ENCODE measurements around the gene BMPER. TPM values are rescaled to one million over a fixed set of nuclear protein-coding genes. Genes with fewer than 3 reads are reported as not detected.
A peak's percentile ranks its signal among the peaks of the same experiment; 100 is the strongest.

Gene BMPER
- total RNA-seq, 1 experiment from 2014 or later: not detected

- DNase-seq (ENCODE audit: low spot score): no peak
These were observed 185.5 kb downstream of the BMPER start for GRCh38 chr7:34090816-34091215.

DNA sequence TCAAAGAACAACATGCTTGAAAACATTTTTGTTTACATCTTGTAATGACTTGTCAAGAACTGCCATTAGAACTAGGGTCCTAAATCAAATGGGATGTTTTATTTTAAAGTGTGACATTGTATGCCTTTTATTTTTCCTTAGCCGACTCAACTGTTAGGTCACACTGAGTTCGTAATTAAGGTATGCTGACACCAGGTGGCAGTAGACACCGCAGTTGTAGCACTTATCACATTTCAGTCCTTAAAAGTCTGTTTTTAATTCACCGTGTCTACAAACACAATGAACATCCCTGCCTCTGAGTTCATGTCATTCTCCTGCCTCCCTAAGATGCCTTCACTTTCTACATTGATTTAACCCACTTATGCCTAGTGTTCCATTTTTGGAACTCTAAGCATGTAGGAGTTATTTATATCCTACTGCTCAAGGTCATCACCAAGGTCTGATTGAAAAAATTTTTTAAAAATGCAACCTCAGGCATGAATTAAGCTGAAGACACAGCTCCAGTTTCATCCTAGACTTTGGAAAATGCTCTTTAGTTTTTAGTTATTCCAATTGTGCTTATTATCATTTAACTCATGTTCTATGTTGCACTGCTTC, 186.1 kb downstream of the BMPER start:
- DNase-seq (ENCODE audit: low spot score): peak; percentile 84

DNA sequence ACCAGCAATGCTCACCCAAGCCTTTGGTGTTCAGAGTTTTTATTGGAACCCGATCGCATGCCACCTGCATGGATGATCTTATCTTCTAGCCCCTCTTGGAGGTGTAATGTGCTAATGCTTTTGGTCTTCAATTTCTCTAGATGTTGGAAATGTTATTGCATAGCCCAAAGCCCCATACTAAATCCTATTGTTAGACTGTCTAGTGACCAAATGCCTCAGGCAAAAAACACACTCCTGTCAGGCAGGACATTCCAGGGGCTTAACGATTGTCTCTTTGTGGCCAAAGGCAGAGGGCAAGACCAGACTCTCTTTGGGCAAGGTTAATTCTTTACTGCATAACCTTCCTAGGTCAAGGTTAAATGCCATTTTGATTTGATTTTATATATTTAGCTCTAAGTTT, 187.9 kb downstream of the BMPER start:
- no peak for DNase-seq (ENCODE audit: low spot score)

- no peak for DNase-seq (ENCODE audit: low spot score)
These were observed 190.9 kb downstream of the BMPER start for GRCh38 chr7:34096198-34096651.

GRCh38 chr7:34096777-34097176, 191.4 kb downstream of the BMPER start:
- no peak for DNase-seq (ENCODE audit: low spot score)

- DNase-seq (ENCODE audit: low spot score): no peak
These were observed 195.3 kb downstream of the BMPER start for GRCh38 chr7:34100661-34101060.

- DNase-seq (ENCODE audit: low spot score): no peak
These were observed 198.8 kb downstream of the BMPER start for GRCh38 chr7:34104115-34104514.

DNA sequence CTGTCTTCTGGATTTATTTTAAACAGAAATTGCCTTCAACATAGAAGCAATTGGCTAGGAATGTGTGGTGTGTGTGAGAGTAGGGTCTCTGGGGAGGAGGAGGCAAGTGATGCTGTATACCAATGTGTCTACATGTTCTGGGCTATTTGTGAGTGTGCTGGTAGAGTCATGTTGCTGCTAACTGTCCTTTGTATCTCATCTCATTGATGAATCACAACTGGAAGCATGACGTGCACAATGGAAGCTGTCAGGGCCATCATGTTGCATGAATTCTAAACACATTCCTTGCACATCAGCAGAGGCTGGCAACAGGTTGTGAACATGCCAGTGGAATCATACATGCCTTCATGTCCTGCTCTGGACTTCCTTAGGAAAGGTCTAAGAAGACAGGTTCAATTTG, 199.7 kb downstream of the BMPER start:
- no peak for DNase-seq (ENCODE audit: low spot score)

DNA sequence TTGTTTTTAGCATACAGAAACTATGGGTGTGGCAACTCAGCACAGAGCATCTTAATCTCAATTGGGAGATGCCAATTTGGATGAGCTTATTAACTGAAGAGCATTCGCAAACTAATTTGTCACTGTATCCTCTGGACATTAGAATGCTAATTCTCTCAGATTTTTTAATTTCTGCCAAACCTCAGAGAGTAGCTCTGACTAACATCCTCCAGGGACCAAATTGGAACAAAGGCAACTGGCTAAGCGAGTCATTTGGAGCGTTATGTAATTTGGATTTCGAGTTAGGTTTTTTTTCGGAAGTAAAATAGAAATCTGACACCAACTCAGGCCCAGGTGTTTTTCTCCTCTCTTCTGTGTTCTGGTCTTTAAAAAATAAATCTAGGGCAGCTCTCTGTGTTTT, 201.9 kb downstream of the BMPER start:
- DNase-seq (ENCODE audit: low spot score): no peak

DNA sequence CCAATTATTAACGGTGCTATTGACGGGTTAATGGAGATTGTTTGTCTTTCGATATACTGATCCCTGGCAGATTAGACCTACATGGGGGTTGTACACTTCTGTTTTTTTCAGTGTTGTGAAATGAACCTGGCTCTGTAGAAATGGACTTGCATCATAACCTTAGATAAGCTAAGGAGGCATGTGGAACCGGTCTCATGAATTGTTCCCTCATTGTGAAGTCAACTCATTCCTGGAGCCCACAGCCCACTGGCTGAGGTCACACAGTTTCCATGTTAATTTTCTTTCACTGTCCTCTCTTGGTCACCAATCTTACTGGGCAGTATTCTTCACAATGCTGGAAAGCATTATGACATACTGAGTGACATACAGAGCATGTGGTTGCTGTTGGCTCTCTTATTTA, 202.8 kb downstream of the BMPER start:
- DNase-seq (ENCODE audit: low spot score): no peak

- no peak for DNase-seq (ENCODE audit: low spot score)
These were observed 204.8 kb downstream of the BMPER start for GRCh38 chr7:34109936-34110780.

DNA sequence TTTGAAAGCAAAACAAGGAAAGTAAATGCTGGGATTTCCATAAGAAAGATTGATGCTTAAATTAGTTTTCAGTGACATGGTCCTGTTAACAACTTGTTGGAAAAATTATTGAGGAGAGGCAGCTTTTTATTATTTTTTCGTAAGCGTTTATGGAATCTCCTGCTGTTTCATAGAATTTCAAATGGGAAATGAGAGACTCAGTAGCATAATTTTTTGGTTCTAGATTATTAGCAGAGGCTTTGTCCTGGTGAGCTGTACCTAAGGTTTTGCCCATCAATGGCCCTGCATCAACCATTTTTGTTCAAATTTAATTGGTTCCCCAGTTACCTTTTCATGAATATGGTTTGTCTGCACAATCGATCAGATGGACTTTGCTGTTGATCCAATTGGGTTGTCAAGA, 205.7 kb downstream of the BMPER start:
- no peak for DNase-seq (ENCODE audit: low spot score)

DNA sequence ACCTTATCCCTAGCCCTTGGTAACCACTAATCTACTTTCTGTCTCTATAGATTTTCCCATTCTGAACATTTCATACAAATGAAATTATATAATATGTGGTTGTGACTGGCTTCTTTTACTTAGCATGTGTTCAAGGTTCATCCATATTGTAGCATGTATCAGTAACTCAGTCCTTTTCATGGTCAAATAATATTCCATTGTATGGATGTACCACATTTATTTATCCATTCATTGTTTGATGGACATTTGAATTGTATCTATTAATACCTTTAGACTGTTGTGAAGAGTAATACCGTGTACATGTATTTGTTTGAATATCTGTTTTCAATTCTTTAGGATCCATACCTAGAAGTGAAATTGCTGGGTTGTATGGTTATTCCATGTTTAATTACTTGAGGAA, 210.2 kb downstream of the BMPER start:
- DNase-seq (ENCODE audit: low spot score): no peak

GRCh38 chr7:34117573-34117972, 212.2 kb downstream of the BMPER start:
- DNase-seq (ENCODE audit: low spot score): no peak

DNA sequence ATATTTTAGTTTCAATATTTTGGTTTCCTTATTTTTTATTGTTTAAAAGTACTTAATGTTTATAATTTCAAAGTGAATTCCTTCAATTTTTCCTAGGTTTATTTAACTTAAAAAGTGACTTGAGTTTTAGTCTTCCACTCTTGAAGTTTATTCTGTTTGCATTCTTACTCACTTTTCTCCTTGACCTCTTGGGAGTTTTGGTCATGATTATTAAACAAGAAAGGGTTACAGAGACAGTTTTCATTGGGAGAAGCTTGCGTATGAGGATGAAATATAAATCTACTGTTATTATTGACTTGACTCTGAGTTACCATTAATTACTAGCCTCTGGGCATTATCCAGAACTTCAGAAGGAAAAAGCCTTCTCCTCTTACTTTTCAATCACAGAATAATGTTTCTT, 216.0 kb downstream of the BMPER start:
- DNase-seq (ENCODE audit: low spot score): no peak

GRCh38 chr7:34123316-34123715, 218.0 kb downstream of the BMPER start:
- DNase-seq (ENCODE audit: low spot score): no peak

- DNase-seq (ENCODE audit: low spot score): no peak
These were observed 219.4 kb downstream of the BMPER start for GRCh38 chr7:34124765-34125164.

GRCh38 chr7:34128762-34129161, 223.4 kb downstream of the BMPER start:
- no peak for DNase-seq (ENCODE audit: low spot score)

- no peak for DNase-seq (ENCODE audit: low spot score)
These were observed 225.4 kb downstream of the BMPER start for GRCh38 chr7:34130558-34131295.

GRCh38 chr7:34131371-34131770, 226.0 kb downstream of the BMPER start:
- DNase-seq (ENCODE audit: low spot score): no peak

DNA sequence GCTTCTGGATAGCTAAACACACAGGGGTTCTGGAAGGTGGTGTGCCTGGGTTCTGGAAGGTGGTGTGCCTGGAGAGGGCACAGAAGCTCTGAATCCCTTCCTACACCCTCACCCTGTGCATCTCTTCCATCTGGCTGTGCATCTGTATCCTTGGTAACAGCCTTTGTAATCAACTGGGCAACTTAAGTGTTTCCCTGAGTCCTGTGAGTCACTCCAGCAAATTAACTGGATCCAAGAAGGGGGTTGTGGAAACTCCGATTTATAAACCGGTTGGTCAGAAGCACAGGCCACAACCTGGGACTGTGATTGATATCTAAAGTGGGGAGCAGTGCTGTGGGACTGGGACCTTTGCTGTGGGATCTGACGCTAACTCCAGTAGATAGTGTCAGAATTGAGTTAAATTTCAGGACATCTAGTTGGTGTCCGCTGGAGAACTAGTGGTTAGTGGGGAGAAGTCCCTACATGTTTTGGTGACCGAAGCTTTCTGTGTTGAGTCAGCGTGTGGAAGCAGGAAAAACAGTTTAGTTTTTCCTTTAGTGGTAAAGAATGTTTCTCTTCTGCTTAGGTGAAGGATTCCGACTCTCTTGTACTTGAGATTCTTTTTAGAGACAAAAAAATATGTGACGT, 228.1 kb downstream of the BMPER start:
- peak; percentile 10 for DNase-seq (ENCODE audit: low spot score)
